ENCODE data around the gene GULP1.

Gene GULP1

DNA sequence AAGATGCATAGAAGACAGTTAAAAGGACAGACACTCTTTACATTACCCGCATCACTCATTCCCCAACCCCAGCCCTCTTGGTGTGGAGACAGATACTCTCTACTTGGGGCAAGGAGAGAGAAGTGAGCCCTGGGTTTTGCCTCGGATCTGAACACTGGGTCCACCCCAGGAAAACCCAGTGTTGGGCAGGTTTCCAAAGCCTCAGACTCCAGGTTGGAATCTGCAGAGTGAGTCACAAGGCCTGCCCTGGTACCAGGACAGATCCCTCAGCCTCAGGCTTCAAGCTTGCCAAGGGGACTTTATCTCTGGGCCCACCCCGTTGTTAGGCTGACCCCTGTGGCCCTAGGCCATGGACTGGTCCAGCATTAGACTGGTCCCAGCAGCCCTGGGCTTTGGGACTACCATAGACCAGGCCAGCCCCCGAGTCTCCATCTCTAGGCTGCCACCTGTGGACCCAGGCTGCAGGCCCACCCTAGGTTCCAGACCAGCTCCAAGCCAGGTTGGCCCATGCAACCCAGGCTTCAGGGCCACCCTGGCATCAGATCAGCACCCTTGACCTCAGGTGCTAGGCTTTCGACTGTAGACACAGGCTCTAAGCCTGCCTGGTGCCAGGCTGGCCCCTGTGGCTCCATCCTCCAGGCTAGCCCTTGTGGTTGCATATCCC, 112.8 kb downstream of the GULP1 start (continued):
- TF ChIP-seq, protein P1, sequence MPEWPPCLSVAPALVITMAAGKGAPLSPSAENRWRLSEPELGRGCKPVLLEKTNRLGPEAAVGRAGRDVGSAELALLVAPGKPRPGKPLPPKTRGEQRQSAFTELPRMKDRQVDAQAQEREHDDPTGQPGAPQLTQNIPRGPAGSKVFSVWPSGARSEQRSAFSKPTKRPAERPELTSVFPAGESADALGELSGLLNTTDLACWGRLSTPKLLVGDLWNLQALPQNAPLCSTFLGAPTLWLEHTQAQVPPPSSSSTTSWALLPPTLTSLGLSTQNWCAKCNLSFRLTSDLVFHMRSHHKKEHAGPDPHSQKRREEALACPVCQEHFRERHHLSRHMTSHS (tag by site-specific recombination; IDR thresholded peaks at IDR 0.05): no peak
- TF ChIP-seq ZNF433 (tag by site-specific recombination; IDR thresholded peaks at IDR 0.05; ENCODE audit: low read depth): no peak
- TF ChIP-seq ZNF274 (IDR thresholded peaks at IDR 0.05; ENCODE audit: low read length): no peak
- TF ChIP-seq ZNF274 (tag by site-specific recombination; IDR thresholded peaks at IDR 0.05; ENCODE audit: borderline replicate concordance): no peak
- TF ChIP-seq TSHZ1 (tag by site-specific recombination; IDR thresholded peaks at IDR 0.05; ENCODE audit: borderline replicate concordance): no peak
- no peak for TF ChIP-seq ZSCAN4 (tag by site-specific recombination; IDR thresholded peaks at IDR 0.05)
- no peak for TF ChIP-seq ZBTB26 (tag by site-specific recombination; optimal IDR thresholded peaks at IDR 0.05)
- TF ChIP-seq, protein P2, sequence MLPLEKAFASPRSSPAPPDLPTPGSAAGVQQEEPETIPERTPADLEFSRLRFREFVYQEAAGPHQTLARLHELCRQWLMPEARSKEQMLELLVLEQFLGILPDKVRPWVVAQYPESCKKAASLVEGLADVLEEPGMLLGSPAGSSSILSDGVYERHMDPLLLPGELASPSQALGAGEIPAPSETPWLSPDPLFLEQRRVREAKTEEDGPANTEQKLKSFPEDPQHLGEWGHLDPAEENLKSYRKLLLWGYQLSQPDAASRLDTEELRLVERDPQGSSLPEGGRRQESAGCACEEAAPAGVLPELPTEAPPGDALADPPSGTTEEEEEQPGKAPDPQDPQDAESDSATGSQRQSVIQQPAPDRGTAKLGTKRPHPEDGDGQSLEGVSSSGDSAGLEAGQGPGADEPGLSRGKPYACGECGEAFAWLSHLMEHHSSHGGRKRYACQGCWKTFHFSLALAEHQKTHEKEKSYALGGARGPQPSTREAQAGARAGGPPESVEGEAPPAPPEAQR (tag by site-specific recombination; IDR thresholded peaks at IDR 0.05): no peak

DNA sequence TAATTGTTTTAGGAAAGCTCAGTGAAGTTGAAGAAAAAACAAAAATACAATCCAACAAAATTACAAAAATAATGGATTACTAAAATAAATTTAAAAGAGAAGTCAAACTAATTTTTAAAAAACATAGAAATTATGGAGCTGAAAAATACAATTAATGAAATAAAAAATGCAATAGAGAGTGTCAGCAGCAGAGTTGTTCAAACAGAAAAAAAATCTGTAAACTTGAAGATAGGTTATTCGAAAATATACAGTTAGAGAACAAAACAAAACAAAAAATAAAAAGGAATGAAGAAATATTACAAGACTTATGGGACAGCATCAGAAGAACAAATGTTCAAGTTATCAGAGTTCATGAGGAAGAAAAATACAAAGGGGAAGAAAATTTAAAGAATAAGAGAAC, 114.7 kb downstream of the GULP1 start:
- no peaks in the 10 kb centered on the region for H3K9me3 ChIP-seq (ENCODE audit: control insufficient read depth, insufficient read depth, low read depth, low read length)
- H3K27ac ChIP-seq (ENCODE audit: extremely low read depth, low read depth, low read length): no peak overlapping the region
- no peaks in the 10 kb centered on the region for H3K4me1 ChIP-seq (ENCODE audit: control insufficient read depth, insufficient read depth, low read length)
- ChIA-PET CTCF (interaction anchor here (0.7 kb wide), 1 partner anchor 549 kb away, joined by 3 read pairs; no protein-coding TSS in a partner anchor), POLR2A (no interaction called here)
- TF ChIP-seq ZBTB21 (tag by site-specific recombination; IDR thresholded peaks at IDR 0.05): no peak
- TF ChIP-seq SETDB1 (IDR thresholded peaks at IDR 0.05; ENCODE audit: insufficient read length, low read length): peak; percentile 73
- no peak overlapping the region for H3K4me3 ChIP-seq (ENCODE audit: low read depth, low read length)
- H3K36me3 ChIP-seq (ENCODE audit: control insufficient read depth in 2 of 2, insufficient read depth in 1 of 2, low read length in 2 of 2): no peaks in the 10 kb centered on the region

- Histone ChIP-seq H3K36me3 (ENCODE audit: control insufficient read depth in 2 of 2, insufficient read depth in 1 of 2, low read length in 2 of 2) (no peaks in the 10 kb centered on the region), H3K27ac (ENCODE audit: extremely low read depth, low read depth, low read length) (no peak overlapping the region), H3K9me3 (ENCODE audit: control insufficient read depth, insufficient read depth, low read depth, low read length) (no peaks in the 10 kb centered on the region), H3K4me3 (ENCODE audit: low read depth, low read length) (no peak overlapping the region), H3K4me1 (ENCODE audit: control insufficient read depth, insufficient read depth, low read length) (no peaks in the 10 kb centered on the region)
- ChIA-PET CTCF (interaction anchor here (0.6 kb wide), 1 partner anchor 1353 kb away, joined by 3 read pairs; no protein-coding TSS in a partner anchor), POLR2A (no interaction called here)
- TF ChIP-seq ZBTB26 (tag by site-specific recombination; optimal IDR thresholded peaks at IDR 0.05) (no peak), ZBTB1 (tag by site-specific recombination; IDR thresholded peaks at IDR 0.05) (no peak), ZNF768 (tag by site-specific recombination; IDR thresholded peaks at IDR 0.05) (no peak), ZNF544 (tag by site-specific recombination; IDR thresholded peaks at IDR 0.05) (no peak), GLIS1 (tag by site-specific recombination; IDR thresholded peaks at IDR 0.05) (peak; percentile 21; the same call in 1 of the 2 replicates), ZNF350 (tag by site-specific recombination; IDR thresholded peaks at IDR 0.05) (no peak), SCRT2 (tag by site-specific recombination; IDR thresholded peaks at IDR 0.05) (0 out of 2 replicates have a peak, but pooled peaks have one; percentile 11), WT1 (tag by site-specific recombination; IDR thresholded peaks at IDR 0.05) (peak; percentile 64; the same call in 1 of the 2 replicates), ZNF580 (tag by site-specific recombination; IDR thresholded peaks at IDR 0.05) (no peak), ZNF292 (tag by site-specific recombination; IDR thresholded peaks at IDR 0.05; ENCODE audit: borderline replicate concordance, low read depth) (no peak), ZNF560 (tag by site-specific recombination; IDR thresholded peaks at IDR 0.05; ENCODE audit: borderline replicate concordance) (no peak)
These were observed 119.0 kb downstream of the GULP1 start for GRCh38 chr2:188410504-188411235.

Measured in HEK293 (cell line).